NCI-H1105 (cell line): Measurements from ENCODE around the gene EARS2.

ENCODE experiments used
- DNase-seq: peaks from one replicate; lab custom pipeline; 2025; lab: John Stamatoyannopoulos, UW

Gene EARS2

DNA sequence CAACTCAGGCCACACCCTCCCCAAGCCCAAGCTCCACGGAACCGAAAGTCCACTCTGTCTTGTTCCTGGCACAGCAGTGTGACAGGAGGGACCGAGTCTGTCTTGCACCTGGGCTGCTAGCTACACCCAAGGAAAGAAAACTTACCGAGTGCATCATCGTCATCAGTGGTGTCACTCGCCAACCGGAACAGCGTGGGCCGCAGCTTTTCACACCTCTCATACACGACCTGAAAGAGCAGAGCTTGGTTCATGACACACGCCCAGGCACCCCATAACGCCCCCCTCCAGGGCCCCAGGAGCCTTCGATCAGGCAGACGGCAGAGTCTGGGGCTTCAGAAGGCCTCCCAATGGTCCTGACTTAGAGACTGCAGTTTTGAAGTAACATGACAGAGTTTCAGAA is 74.4 kb downstream of the EARS2 start:
- DNase-seq = no peak

DNA sequence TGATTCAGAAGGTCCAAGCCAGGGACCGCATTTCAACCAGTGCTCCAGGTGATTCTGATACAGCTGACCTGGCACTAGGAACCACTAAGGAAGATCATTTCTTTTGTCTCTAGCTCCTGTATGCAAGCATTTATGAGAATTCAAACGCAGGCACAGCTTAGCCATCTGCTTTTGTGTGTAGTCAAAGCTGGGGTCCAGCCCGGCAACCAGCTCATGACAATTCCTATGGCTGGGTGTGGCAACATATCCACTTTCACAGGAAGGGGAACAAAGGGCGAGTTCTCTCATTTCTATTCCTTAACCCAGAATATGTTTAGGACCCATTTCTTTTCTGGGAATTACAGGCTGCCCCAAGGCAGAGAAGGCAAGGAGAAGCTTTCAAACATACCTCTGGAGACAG is 76.9 kb downstream of the EARS2 start:
- no peak for DNase-seq

DNA sequence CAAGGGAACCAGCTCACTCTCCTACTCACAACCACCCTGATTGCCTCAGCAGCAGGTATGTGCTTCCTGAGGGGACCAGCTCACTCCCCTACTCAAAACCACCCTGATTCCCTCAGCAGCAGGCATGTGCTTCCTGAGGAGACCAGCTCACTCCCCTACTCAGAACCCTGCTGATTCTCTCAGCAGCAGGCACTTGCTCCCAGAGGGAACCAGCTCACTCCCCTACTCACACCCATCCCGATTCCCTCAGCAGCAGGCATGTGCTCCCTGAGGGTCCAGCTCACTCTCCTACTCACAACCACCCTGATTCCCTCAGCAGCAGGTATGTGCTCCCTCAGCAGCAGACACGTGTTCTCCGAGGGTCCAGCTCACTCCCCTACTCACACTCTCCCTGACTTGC is 78.0 kb downstream of the EARS2 start:
- DNase-seq = no peak

- no peak for DNase-seq
Measured at GRCh38 chr16:23478566-23478965, 78.6 kb downstream of the EARS2 start.

GRCh38 chr16:23476289-23476688 is 80.9 kb downstream of the EARS2 start:
- no peak for DNase-seq
